Measurements from ENCODE around the gene TLCD2.
"Not testable (repeated sequence)": the region's sequence is repeated elsewhere in the genome, so short reads cannot be mapped to it uniquely, and the experiment has no call there.

The TLCD2 gene

GRCh38 chr17:1716076-1716911, 6.1 kb upstream of the TLCD2 start:
- DNase-seq (ENCODE audit: low read depth in 2 of 2), result peak; percentile 100

GRCh38 chr17:1715803-1716075, 5.6 kb upstream of the TLCD2 start:
- DNase-seq (ENCODE audit: low read depth in 2 of 2), result no peak

DNA sequence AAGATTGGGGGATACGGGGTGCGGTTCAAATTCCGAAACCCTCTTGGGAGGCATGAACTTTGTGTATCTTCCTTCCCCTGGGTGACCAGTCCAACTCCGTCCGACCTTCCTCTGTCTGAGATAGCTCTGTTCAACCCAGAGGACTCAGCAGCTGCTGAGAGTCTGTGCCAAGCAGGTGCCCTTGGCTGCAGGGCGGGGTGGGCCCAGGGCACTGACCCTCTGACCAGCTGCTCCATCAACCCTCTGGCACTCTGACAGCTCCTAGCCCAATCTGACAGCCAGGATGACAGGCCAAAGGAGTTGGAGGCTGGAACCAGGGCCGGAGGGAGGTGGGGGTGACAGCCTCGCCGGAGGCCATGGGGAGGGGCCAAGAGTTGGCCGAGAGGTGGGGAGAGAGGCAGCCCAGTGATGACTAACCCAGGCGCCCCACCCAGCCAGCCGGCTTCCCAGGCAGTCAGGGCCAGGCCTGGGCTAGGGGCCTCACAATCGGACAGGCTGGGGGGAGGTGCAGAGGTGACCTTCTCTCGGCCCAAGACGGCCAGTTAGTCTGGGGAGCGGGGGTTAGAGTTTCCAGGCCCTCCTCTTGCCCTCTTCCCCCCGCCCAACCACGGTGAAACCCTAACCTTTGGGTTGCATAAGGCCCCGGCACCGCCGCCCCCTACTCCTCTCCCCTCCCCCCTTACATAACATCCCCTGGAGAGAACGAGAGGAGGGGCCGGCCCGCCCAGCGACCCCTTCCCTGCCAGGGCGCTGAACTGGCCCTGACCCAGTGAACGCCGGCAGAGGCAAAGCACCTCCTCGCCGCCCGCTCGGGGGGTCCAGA, 5.0 kb upstream of the TLCD2 start:
- no peak for DNase-seq (ENCODE audit: low read depth in 2 of 2)

DNA sequence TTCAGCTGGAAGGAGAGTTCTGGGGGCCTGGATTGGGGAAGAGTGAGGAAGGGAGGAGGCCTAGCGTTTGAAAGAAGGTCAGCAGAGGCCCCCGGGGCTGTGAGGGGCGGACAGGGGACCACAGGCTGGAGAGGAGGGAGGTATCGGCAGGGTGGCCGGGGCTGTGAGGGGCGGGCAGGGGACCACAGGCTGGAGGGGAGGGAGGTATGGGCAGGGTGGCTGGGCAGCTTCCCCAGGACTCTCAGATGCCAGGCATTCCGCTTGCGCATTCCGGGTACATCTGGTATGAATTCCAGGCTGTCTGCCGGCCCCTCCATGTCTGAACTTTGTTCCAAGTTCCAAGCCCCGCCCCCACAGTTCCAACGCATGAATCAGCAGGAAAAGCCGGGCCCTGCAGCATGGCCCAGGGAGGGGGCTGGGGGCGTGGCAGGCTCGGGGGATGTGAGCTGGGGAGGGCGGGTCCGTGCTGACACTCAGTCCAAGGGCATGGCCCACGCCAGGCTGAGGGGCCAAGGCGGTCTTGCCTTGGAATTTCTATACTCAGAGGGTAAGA, 4.3 kb upstream of the TLCD2 start:
- no peak for DNase-seq (ENCODE audit: low read depth in 2 of 2)

DNA sequence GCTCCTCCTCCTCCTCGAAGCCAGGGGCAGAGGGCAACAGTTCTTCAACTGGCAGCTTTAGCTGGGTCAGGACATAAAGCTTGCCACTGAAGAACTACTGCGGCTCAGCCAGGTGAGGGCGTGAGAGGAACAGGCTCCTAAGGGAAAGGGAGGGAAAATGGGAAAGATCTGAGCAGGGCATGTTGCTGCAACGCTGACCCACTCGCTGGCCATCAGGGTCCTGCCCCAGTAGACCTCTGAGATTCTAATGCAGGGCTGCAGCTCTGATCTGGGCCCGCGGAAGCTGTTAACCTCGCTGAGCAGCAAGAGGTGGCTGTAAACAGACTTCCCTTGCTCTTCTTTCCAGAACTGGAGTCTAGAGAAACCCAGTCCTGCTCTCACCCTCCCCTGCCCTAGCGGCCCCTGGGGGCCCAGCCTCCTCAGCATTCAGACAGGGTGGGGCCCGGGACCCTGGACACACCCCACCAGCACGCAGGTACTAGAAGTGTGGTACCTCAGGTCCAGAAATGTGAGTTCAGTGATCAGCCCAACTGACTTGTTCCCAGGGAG, 3.8 kb upstream of the TLCD2 start:
- DNase-seq (ENCODE audit: low read depth in 2 of 2), result no peak

GRCh38 chr17:1713160-1713877, 3.1 kb upstream of the TLCD2 start:
- no peak for DNase-seq (ENCODE audit: low read depth in 2 of 2)

- no peak for DNase-seq (ENCODE audit: low read depth in 2 of 2)
Observed at GRCh38 chr17:1712271-1712670, 2.1 kb upstream of the TLCD2 start.

DNA sequence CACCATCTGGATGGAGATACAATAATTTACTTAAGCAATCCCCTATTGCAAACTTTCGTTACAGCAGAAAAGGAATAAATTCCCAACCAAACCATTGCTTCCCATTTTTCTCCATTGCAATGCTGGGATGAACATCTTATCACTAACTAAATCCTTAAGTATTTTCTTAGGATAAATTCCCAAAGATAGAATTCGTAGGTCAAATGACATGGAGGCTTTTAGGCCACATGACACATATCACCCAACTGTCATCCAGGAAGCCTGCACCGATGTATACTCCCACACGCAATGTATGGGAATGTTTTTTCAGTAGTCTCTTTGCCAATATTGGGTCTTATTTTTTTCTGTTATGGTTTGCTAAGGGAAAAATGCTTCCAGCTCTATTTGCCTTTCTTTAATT, 1.6 kb upstream of the TLCD2 start:
- DNase-seq (ENCODE audit: low read depth in 2 of 2), result no peak

GRCh38 chr17:1710807-1711553, 803 bp upstream of the TLCD2 start:
- no peak for DNase-seq (ENCODE audit: low read depth in 2 of 2)

DNA sequence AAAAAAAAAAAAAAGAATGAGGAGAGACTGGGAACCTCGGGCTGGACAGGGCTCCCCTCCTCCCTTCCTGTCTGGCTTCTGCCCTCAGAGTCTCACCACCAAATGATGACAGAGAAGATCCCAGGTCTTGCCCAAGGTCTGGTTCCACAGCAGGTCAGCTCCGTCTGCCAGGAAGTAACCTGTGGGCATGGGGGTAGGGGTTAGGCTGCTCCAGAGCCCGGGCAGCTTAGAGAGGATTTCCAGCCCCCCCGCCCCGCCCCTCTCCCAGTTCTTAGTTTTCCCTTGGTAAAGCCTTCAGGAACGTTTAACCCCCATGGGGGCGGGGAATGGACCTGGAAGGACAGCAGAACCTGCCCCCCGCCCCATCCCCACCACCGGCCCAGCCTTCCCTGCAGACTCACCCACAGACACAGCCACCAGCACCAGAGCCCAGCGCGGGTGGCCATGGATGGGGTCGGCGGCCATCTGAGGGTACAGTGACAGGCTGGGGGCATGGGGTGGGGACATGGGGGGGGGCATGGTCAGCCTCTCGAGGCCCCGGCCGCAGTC, 700 bp downstream of the TLCD2 start:
- DNase-seq (ENCODE audit: low read depth in 2 of 2), result no peak

DNA sequence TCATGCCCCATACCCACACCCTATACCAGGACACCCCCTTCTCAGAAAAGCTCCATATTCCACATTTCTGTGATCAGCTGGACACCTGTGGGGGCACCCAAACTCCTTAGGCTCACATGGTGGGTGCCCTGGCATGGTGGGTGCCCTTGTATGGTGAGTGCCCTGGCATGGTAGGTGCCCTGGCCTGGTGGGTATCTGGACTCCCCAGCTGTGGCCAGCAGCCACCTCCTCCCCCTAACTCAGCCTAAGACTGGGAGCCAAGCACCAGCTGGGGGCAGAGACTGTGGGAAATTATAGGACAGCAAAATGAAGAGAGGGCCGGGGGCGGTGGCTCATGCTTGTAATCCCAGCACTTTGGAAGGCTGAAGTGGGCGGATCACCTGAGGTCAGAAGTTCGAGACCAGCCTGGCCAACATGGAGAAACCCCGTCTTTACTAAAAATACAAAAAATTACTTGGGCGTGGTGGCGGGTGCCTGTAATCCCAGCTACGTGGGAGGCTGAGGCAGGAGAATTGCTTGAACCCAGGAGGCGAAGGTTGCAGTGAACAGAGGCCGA, 1.3 kb downstream of the TLCD2 start:
- DNase-seq (ENCODE audit: low read depth in 2 of 2), result not testable (repeated sequence)

- DNase-seq (ENCODE audit: low read depth in 2 of 2), result no peak
Observed at GRCh38 chr17:1707107-1707506, 3.1 kb downstream of the TLCD2 start.

DNA sequence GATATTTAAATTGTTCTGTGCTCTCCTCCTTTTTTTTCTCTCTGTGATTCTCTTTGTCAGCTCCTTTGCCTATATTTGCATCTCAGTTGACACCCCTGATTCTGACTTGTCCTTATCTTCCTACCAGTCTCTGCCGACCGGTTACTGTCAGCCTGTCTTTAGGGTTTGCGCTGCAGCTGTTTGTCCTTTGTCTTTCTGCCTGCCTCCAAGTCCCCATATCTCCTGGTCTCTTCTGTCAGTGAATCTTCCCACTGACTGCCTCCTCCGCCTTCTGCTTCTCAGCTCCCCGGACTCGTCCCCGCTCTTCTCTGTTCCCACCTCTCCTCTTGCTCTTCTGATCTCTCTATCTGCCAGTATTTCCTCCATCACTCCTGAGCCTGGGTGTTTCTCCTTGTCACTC, 5.2 kb downstream of the TLCD2 start:
- no peak for DNase-seq (ENCODE audit: low read depth in 2 of 2)

DNA sequence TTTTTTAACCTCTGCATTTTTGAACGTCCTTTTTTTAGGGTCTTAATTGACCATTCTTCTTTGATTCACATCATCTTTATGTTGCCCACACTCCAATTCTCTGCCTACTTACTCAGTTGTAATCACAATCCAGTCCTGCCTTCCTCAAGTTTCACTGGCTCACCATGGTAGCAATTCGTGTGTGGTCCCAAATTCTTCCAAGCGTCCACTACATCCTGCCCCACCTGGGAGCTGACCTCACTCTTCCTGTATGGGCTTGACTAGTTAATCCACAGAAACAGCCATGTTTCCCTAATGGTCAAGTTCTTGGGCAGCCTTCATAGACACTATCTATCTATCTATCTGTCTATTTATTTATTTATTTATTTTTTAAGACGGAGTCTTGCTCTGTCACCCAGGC, 7.1 kb downstream of the TLCD2 start:
- no peak for DNase-seq (ENCODE audit: low read depth in 2 of 2)

- DNase-seq (ENCODE audit: low read depth in 2 of 2), result not testable (repeated sequence)
Observed at GRCh38 chr17:1699891-1700290, 10.3 kb downstream of the TLCD2 start.

DNA sequence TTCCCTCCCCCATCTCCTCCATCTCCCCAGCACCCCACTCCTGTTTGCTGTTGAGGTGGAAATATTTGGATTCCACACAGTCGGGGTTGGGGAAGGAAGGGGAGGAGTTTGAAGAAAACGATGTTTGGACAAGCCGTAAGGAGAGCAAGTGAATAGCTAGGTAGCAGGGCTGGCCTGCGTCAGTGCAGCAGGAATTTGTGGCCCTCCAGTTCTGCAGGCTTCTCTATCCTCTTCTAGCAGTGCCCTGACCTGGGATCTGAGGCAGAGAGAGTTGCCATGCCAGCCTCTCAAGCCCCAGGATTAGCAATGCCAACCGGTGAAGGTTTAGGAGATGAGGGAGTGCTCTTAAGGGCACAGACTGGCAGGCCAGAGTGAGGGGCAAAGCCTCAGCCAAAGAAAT, 12.5 kb downstream of the TLCD2 start:
- no peak for DNase-seq (ENCODE audit: low read depth in 2 of 2)

- DNase-seq (ENCODE audit: low read depth in 2 of 2), result no peak
Observed at GRCh38 chr17:1695365-1695764, 14.8 kb downstream of the TLCD2 start.

GRCh38 chr17:1693339-1693738, 16.8 kb downstream of the TLCD2 start:
- no peak for DNase-seq (ENCODE audit: low read depth in 2 of 2)

- DNase-seq (ENCODE audit: low read depth in 2 of 2), result no peak
Observed at GRCh38 chr17:1690544-1691221, 19.5 kb downstream of the TLCD2 start.

DNA sequence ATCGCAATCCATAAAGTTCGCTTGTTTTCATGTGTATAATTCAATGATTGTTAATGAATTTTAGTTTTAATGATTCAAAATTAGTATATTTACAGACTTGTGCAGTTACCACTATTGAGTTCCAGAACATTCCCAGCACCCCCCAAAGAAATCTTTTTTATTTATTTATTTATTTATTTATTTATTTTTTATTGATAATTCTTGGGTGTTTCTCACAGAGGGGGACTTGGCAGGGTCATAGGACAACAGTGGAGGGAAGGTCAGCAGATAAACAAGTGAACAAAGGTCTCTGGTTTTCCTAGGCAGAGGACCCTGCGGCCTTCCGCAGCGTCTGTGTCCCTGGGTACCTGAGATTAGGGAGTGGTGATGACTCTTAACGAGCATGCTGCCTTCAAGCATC, 21.8 kb downstream of the TLCD2 start:
- not testable (repeated sequence) for DNase-seq (ENCODE audit: low read depth in 2 of 2)

Measured in stimulated activated CD8-positive, alpha-beta memory T cell treated with anti-CD3 and anti-CD28 coated beads, Interleukin-2, amount 100 ng/mL, for 48 hours (primary cell).